Duodenal mucosa (tissue), 2 donors: Measurements from ENCODE around the gene MEIS1.

Source experiments
- H3K27ac ChIP-seq: one replicate; pipeline ENCODE4 v1.7.0; 2013; ENCODE audit warnings: low read depth, low read length
- H3K27me3 ChIP-seq, 2 donors: one replicate each; pipeline ENCODE4 v1.7.0; 2013; ENCODE audit warnings: low read length in 2 of 2, control low read depth in 1 of 2; ENCODE audit not compliant: insufficient read depth in 2 of 2, control insufficient read depth in 1 of 2
- H3K36me3 ChIP-seq, 2 donors: one replicate each; pipeline ENCODE4 v1.7.0; 2013; ENCODE audit warnings: low read length in 2 of 2, control low read depth in 1 of 2; ENCODE audit not compliant: insufficient read depth in 2 of 2, control insufficient read depth in 1 of 2
- H3K4me1 ChIP-seq, 2 donors: one replicate each; pipeline ENCODE4 v1.7.0; 2013; ENCODE audit warnings: low read length in 2 of 2, control low read depth in 1 of 2; ENCODE audit not compliant: insufficient read depth in 2 of 2, control insufficient read depth in 1 of 2
- H3K4me3 ChIP-seq, 2 donors: one replicate each; pipeline ENCODE4 v1.7.0; 2013; ENCODE audit warnings: low read length in 2 of 2, low read depth in 1 of 2
- H3K9ac ChIP-seq, 2 donors: one replicate each; pipeline ENCODE4 v1.7.0; 2013; ENCODE audit warnings: low read length in 2 of 2, low read depth in 1 of 2
- H3K9me3 ChIP-seq, 2 donors: one replicate each; pipeline ENCODE4 v1.7.0; 2013; ENCODE audit warnings: low read length in 2 of 2, control low read depth in 1 of 2; ENCODE audit not compliant: control insufficient read depth in 1 of 2

Gene MEIS1

DNA sequence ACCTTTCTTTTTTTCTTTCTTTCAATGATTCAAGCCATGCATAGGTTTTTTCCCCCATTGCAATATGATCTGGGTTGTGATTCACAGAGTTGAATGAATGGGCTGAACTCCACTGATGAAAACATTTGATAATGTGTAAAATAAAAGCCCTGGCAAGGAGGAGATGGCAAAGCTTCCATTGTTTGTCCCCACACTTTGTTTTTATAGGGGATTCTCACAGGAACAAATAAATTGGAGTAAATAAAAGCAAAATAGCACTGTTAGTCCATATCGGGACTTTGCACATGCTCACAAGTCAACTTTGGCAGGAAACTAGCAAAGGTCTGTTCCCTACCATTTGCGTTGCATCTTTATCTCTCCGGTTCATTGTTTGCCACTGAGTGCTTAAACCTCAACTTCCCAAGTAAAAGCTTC is 55.7 kb downstream of the MEIS1 start:
- H3K27ac ChIP-seq: no peak overlapping the region
- peaks cover 0 to 5% of the 10 kb centered on the region in 2 donors for H3K4me1 ChIP-seq

GRCh38 chr2:66494708-66495107 is 59.8 kb downstream of the MEIS1 start:
- peaks cover 0 to 5% of the 10 kb centered on the region in 2 donors for H3K4me1 ChIP-seq
- H3K4me3 ChIP-seq: no peak overlapping the region
- H3K27ac ChIP-seq: no peak overlapping the region
- no peaks in the 10 kb centered on the region for H3K36me3 ChIP-seq
- no peaks in the 10 kb centered on the region for H3K27me3 ChIP-seq
- no peak overlapping the region for H3K9ac ChIP-seq
- H3K9me3 ChIP-seq: no peaks in the 10 kb centered on the region

More for the DNA sequence above, 55.7 kb downstream of the MEIS1 start:
- H3K9me3 ChIP-seq: no peaks in the 10 kb centered on the region
- H3K4me3 ChIP-seq: no peak overlapping the region
- no peaks in the 10 kb centered on the region for H3K36me3 ChIP-seq
- no peaks in the 10 kb centered on the region for H3K27me3 ChIP-seq
- H3K9ac ChIP-seq: no peak overlapping the region

- H3K27me3 ChIP-seq: no peaks in the 10 kb centered on the region
- H3K9me3 ChIP-seq: no peaks in the 10 kb centered on the region
- H3K27ac ChIP-seq: no peak overlapping the region
- H3K9ac ChIP-seq: no peak overlapping the region
- no peak overlapping the region for H3K4me3 ChIP-seq
- H3K36me3 ChIP-seq: no peaks in the 10 kb centered on the region
- H3K4me1 ChIP-seq: peaks cover 0 to 5% of the 10 kb centered on the region in 2 donors
Observed at GRCh38 chr2:66495788-66496640, 61.1 kb downstream of the MEIS1 start.

DNA sequence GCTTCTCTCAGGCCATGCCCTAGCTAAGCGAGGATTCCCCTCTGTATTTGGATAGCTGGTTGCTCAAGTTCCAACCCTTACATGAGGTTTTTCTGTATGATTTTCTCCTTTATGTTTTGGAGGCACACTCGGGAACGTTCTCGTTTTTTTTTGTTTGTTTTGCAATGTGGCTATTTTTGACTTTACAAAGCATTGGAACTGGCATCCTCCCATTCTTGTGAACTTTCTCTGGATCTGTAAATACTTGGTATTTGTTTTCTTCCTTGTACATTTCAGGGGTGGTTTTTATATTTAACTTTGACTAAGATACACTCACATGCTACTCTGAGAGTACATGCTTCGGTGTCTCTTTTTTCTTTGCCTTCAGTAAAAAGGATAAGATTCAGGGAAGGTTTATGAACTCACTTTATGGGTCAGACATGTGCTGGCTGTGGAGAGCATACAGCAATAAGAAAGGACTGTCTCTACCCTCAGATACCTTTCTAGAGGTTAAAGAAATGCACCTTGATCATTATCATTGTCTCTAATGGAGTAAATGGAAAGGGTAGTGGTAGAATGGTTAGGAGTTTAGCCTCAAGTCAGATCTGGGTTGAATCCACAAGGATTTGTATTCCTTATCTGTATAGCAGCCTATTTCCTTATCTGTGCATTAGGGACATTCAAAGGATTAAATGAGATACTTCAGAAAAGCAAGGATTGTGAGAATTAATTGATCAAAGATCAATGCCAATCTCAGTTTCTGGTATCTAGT is 61.9 kb downstream of the MEIS1 start:
- no peaks in the 10 kb centered on the region for H3K27me3 ChIP-seq
- no peaks in the 10 kb centered on the region for H3K9me3 ChIP-seq
- peaks cover 0 to 5% of the 10 kb centered on the region in 2 donors for H3K4me1 ChIP-seq
- no peak overlapping the region for H3K27ac ChIP-seq
- no peak overlapping the region for H3K4me3 ChIP-seq
- H3K36me3 ChIP-seq: no peaks in the 10 kb centered on the region
- no peak overlapping the region for H3K9ac ChIP-seq

DNA sequence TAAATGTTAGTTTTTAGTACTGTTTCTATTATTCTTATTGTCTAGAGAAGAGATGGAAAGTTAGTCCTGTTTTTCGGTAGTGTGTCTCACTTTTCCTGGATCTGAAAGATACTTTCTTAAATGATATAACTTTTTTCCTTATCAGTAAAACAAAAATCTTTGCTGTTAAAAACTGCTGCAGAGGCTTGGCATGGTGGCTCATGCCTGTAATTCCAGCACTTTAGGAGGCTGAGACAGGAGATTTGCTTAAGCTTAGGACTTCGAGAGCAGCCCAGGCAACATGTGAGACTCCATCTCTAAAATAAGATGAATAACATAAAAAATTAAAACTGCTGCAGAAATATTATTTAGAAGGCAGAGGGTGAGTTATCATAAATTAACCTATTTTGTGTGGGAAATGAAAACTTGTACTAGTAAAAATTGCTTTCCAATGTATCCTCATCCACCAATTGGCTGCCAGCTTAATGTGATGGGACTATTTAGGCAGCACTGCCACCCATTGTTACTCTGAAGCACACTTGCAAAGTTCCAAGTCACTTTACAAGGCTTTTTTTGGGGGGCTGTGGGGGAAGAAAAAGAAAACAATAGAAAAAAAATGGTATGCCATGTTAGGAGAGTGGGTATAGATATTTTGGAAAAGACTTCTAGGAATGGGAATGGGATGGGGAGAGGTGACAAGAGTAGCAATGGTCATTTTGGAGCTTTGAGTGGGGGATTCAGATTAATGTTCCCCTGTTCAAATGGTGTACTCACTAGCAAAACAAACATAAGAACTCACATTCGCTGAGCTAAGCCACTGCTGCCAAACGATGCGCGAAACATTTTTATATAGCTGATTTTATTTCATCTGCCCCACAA is 62.7 kb downstream of the MEIS1 start:
- Histone ChIP-seq H3K9me3 (no peaks in the 10 kb centered on the region), H3K27me3 (no peaks in the 10 kb centered on the region), H3K4me3 (no peak overlapping the region), H3K4me1 (no peaks in the 10 kb centered on the region), H3K9ac (no peak overlapping the region), H3K27ac (no peak overlapping the region), H3K36me3 (no peaks in the 10 kb centered on the region)

DNA sequence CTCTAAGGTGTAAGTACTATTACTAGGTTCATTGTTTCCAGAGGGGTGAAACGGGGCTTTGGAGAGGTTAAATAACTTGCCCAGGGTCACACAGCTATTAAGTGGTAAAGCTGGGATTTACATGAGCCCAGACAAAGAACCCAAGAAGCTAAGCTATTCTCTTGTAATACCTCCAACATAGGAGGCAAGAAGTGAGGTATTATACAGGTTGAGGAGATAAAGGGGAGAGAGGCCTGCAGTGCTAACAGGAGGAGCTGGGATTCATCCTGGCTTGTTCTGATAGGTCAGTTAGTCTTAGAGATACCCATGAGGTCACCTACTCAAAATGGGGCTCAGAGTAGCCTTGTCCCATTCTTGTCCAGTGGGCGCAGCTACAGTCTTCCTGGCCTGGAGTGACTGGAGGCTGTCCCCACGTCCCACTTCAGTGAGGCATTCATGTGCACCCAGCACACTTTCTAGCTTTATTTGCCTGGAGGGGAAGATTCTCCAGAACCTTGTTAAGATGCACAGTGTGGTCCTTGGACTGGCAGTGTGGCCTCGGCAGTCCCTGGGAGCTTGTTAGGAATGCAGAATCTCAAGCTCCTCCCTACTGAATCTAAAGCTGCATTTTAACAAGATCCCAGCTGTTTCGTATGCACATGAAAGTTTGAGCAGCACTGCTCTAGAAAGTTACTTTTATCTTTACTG is 63.5 kb downstream of the MEIS1 start:
- Histone ChIP-seq H3K27me3 (peaks cover 0 to 3% of the 10 kb centered on the region in 2 donors), H3K4me3 (no peak overlapping the region), H3K9ac (no peak overlapping the region), H3K4me1 (no peaks in the 10 kb centered on the region), H3K27ac (no peak overlapping the region), H3K36me3 (no peaks in the 10 kb centered on the region), H3K9me3 (no peaks in the 10 kb centered on the region)

DNA sequence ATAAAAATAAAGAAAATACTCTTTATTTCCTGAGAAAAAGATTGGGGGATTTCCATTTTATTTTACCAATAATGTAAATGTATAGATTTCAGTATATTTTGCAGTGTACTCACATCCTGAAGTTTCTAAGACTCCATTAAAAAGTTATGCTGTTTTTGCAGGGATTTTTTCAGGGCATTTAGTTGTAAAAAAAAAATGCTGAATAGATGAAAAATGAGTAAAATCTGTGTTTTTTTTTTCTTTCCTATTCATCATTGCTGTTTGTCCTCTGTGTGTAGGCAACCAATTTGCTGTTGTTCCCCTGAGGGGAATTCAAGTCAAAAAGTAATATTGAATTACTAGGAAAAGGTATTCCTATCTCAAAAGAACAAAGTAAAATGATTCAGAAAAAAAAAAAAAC is 66.3 kb downstream of the MEIS1 start:
- Histone ChIP-seq H3K4me1 (no peaks in the 10 kb centered on the region), H3K9ac (no peak overlapping the region), H3K9me3 (no peaks in the 10 kb centered on the region), H3K27ac (no peak overlapping the region), H3K4me3 (no peak overlapping the region), H3K27me3 (peaks cover 0 to 3% of the 10 kb centered on the region in 2 donors), H3K36me3 (no peaks in the 10 kb centered on the region)

DNA sequence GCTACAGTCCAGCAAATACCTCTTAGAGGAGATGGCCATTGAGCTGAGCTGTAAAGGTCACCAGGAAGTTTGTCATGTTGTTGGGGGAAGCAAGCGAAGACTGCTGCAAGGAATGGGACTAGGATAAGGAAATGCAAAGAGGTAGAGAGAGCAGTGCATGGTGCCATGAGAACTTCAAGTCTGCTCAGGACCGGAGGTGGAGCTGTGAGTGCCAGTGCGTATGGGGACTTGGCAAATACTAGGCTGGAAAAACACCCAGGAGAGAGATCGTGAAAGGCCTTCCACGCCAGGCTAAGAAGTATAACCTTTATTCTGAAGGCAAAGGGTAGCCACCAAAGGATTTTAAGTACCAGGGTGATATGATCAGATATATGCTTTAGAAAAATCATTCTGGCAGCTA is 71.3 kb downstream of the MEIS1 start:
- no peaks in the 10 kb centered on the region for H3K9me3 ChIP-seq
- H3K9ac ChIP-seq: no peak overlapping the region
- H3K27ac ChIP-seq: no peak overlapping the region
- no peaks in the 10 kb centered on the region for H3K36me3 ChIP-seq
- peaks cover 3 to 5% of the 10 kb centered on the region in 2 donors for H3K4me1 ChIP-seq
- peaks cover 0 to 3% of the 10 kb centered on the region in 2 donors for H3K27me3 ChIP-seq
- H3K4me3 ChIP-seq: no peak overlapping the region

GRCh38 chr2:66507673-66508201 is 72.8 kb downstream of the MEIS1 start:
- H3K9ac ChIP-seq: no peak overlapping the region
- H3K4me1 ChIP-seq: peaks cover 3 to 5% of the 10 kb centered on the region in 2 donors
- peaks cover 0 to 2% of the 10 kb centered on the region in 2 donors for H3K27me3 ChIP-seq
- H3K4me3 ChIP-seq: no peak overlapping the region
- H3K27ac ChIP-seq: no peak overlapping the region
- H3K9me3 ChIP-seq: no peaks in the 10 kb centered on the region
- H3K36me3 ChIP-seq: no peaks in the 10 kb centered on the region
